GM21360 (cell line): Measurements from ENCODE around the gene OR13C2.

Source experiments
- ATAC-seq: cut with Tn5 transposase; IDR thresholded peaks from one replicate; pipeline ENCODE4 v1.9.1; 2021; ENCODE audit warnings: mild to moderate bottlenecking, moderate library complexity; ENCODE audit not compliant: unreplicated experiment

OR13C2 gene

GRCh38 chr9:104555521-104555920 is 49.9 kb downstream of the OR13C2 start:
- ATAC-seq = no peak
